ENCODE measurements around the gene STIMATE.

STIMATE gene

GRCh38 chr3:52788890-52789745 is 108.2 kb downstream of the STIMATE start:
- no peak for DNase-seq

- no peak for DNase-seq
Measured at GRCh38 chr3:52787672-52788625, 109.4 kb downstream of the STIMATE start.

GRCh38 chr3:52787246-52787645 is 110.1 kb downstream of the STIMATE start:
- no peak for DNase-seq
